LNCaP clone FGC (cell line): ENCODE data around the gene MANBA.

Source experiments
- DNase-seq: peaks from one replicate; pipeline ENCODE4 v3.0.0-alpha.2; 2011; ENCODE audit warnings: low read depth
- H3K4me3 ChIP-seq: 2 replicates; pipeline ENCODE4 v1.5.1; 2011; ENCODE audit warnings: mild to moderate bottlenecking, low read depth, low read length, control low read depth
- CTCF ChIP-seq: IDR thresholded peaks from 2 replicates; pipeline ENCODE4 v1.5.1; 2012; ENCODE audit warnings: mild to moderate bottlenecking; ENCODE audit not compliant: control insufficient read depth, insufficient read depth; ENCODE audit errors: extremely low read depth

The MANBA gene

GRCh38 chr4:102612210-102612609 is 148.6 kb downstream of the MANBA start:
- DNase-seq = no peak
- H3K4me3 ChIP-seq = no peak overlapping the region
- no peak for TF ChIP-seq CTCF

- no peak for TF ChIP-seq CTCF
- H3K4me3 ChIP-seq = no peak overlapping the region
- no peak for DNase-seq
Measured at GRCh38 chr4:102610476-102610875, 150.3 kb downstream of the MANBA start.

- no peak overlapping the region for H3K4me3 ChIP-seq
- peak; percentile 54 for TF ChIP-seq CTCF
- no peak for DNase-seq
Measured at GRCh38 chr4:102610007-102610406, 150.8 kb downstream of the MANBA start.

- DNase-seq = no peak
- TF ChIP-seq CTCF = no peak
- H3K4me3 ChIP-seq = no peak overlapping the region
Measured at GRCh38 chr4:102608190-102608589, 152.6 kb downstream of the MANBA start.

GRCh38 chr4:102606846-102607450 is 153.8 kb downstream of the MANBA start:
- H3K4me3 ChIP-seq = no peak overlapping the region
- DNase-seq = no peak
- TF ChIP-seq CTCF = no peak

- no peak overlapping the region for H3K4me3 ChIP-seq
- TF ChIP-seq CTCF = no peak
Measured at GRCh38 chr4:102606261-102606660, 154.5 kb downstream of the MANBA start.

More at GRCh38 chr4:102606261-102606660, 154.5 kb downstream of the MANBA start:
- no peak for DNase-seq
